ENCODE measurements around the gene NUDT12. TPM values are rescaled to one million over a fixed set of nuclear protein-coding genes. Genes with fewer than 3 reads are reported as not detected.

NUDT12 gene
- total RNA-seq, 1 experiment from 2014 or later = 15.8 TPM

GRCh38 chr5:103582364-103582763, 19.8 kb upstream of the NUDT12 start:
- Histone ChIP-seq H3K4me2 (ENCODE audit: low read length) (no peak overlapping the region), H2AFZ (ENCODE audit: low read depth, low read length, poor library complexity, severe bottlenecking) (peak overlapping the region; percentile 78), H3K36me3 (ENCODE audit: control insufficient read depth in 1 of 2, insufficient read depth in 2 of 2, low read length in 2 of 2) (no peaks in the 10 kb centered on the region), H4K20me1 (ENCODE audit: insufficient read depth) (no peaks in the 10 kb centered on the region), H3K4me1 (ENCODE audit: control insufficient read depth in 1 of 2, insufficient read depth in 2 of 2, low read length in 2 of 2) (no peaks in the 10 kb centered on the region), H3K27ac (ENCODE audit: low read depth, low read length) (no peak overlapping the region), H3K4me3 (replicated peaks in 1 of 2; ENCODE audit: low read depth in 1 of 2, low read length in 2 of 2) (no peak overlapping the region), H3K27me3 (ENCODE audit: insufficient read depth, low read length) (no peaks in the 10 kb centered on the region), H3K9ac (ENCODE audit: low read length) (no peak overlapping the region), H3K9me2 (ENCODE audit: insufficient read depth) (no peaks in the 10 kb centered on the region), H3K9me3 (ENCODE audit: control insufficient read depth in 1 of 2, insufficient read depth in 1 of 2, low read depth in 1 of 2, low read length in 2 of 2) (no peaks in the 10 kb centered on the region), H3K79me2 (ENCODE audit: insufficient read depth, low read length) (no peaks in the 10 kb centered on the region)
- ChIA-PET CTCF (interaction anchor here (0.7 to 2.8 kb wide), 12 partner anchors 9 to 830 kb away, joined by 3 to 28 read pairs (median 4); partner anchors contain the start of gene NUDT12), RAD21 (ENCODE audit: low non-redundant PET in 1 of 2, low total read pairs in 2 of 2, uncharacterized antibody in 2 of 2, unreplicated experiment in 2 of 2) (interaction anchor here in 1 of 2 experiments (1.5 kb wide), 1 partner anchor 226 kb away, joined by 4 read pairs; no protein-coding TSS in a partner anchor), POLR2A (interaction anchor here (0.7 kb wide), 1 partner anchor 19 kb away, joined by 3 read pairs; no protein-coding TSS in a partner anchor)
- BruUV-seq (replicated peaks) = no TSS peak
- ATAC-seq (peak; percentile 70), DNase-seq (ENCODE audit: low read depth, low spot score) (peak; percentile 53)
- TF ChIP-seq EGR1 (IDR thresholded peaks at IDR 0.05; ENCODE audit: low read depth) = no peak
- no peak for TF ChIP-seq SIN3A (IDR thresholded peaks at IDR 0.05; ENCODE audit: low read depth)
- TF ChIP-seq ZBTB33 (IDR thresholded peaks at IDR 0.05; ENCODE audit: extremely low read depth, insufficient replicate concordance, low read length) = no peak
- TF ChIP-seq POLR2A (IDR thresholded peaks at IDR 0.05; ENCODE audit: borderline replicate concordance, extremely low read depth, insufficient read depth, insufficient read length) = no peak
- TF ChIP-seq POLR2AphosphoS5 (IDR thresholded peaks at IDR 0.05; ENCODE audit: low read depth, low read length) = no peak
- no peak for TF ChIP-seq CBX3 (IDR thresholded peaks at IDR 0.05; ENCODE audit: low read depth)
- peak; percentile 37 to 68 (median 47); a peak in 5 of 6 replicates for TF ChIP-seq CTCF (IDR thresholded peaks at IDR 0.05 in 2 of 3, conservative IDR thresholded peaks at IDR 0.05 in 1 of 3; ENCODE audit: borderline replicate concordance in 1 of 3, insufficient read depth in 1 of 3, low read depth in 2 of 3, low read length in 2 of 3)
- no peak for TF ChIP-seq EZH2phosphoT487 (IDR thresholded peaks at IDR 0.05; ENCODE audit: borderline replicate concordance)
- peak; percentile 73 for TF ChIP-seq RAD21 (IDR thresholded peaks at IDR 0.05; ENCODE audit: low read depth)
- no peak for TF ChIP-seq CEBPB (IDR thresholded peaks at IDR 0.05; ENCODE audit: low read depth)
- TF ChIP-seq ATF3 (IDR thresholded peaks at IDR 0.05) = no peak
- TF ChIP-seq ELF1 (IDR thresholded peaks at IDR 0.05; ENCODE audit: borderline replicate concordance, low read depth) = no peak
- TF ChIP-seq ZFX (IDR thresholded peaks at IDR 0.05) = no peak
- intact Hi-C loops (cut with micrococcal nuclease) = loop anchor here (10.0 kb wide), 1 partner anchor 832 kb away; no protein-coding TSS in a partner anchor

All from HCT116 (cell line).